ENCODE data around the gene COL27A1. TPM values are rescaled to one million over a fixed set of nuclear protein-coding genes. Genes with fewer than 3 reads are reported as not detected.
"Not testable (repeated sequence)": the region's sequence is repeated elsewhere in the genome, so short reads cannot be mapped to it uniquely, and the experiment has no call there.

The COL27A1 gene
- total RNA-seq, 1 experiment from 2014 or later: not detected

- H2AFZ ChIP-seq (ENCODE audit: low read length): no peak overlapping the region
- no peaks in the 10 kb centered on the region for H4K20me1 ChIP-seq (ENCODE audit: insufficient read depth, low read depth, low read length)
- H3K79me2 ChIP-seq (ENCODE audit: low read length): no peaks in the 10 kb centered on the region
- no peak overlapping the region for H3K27ac ChIP-seq (ENCODE audit: low read length)
- no peak overlapping the region for H3K4me2 ChIP-seq (ENCODE audit: low read depth, low read length, poor library complexity, severe bottlenecking)
- H3K27me3 ChIP-seq (ENCODE audit: low read length): no peaks in the 10 kb centered on the region
- no peaks in the 10 kb centered on the region for H3K9me3 ChIP-seq (ENCODE audit: low read length)
- no peak overlapping the region for H3K4me3 ChIP-seq (ENCODE audit: low read length)
- H3K36me3 ChIP-seq (ENCODE audit: insufficient read depth, low read length): no peaks in the 10 kb centered on the region
- H3K9ac ChIP-seq (ENCODE audit: low read length): no peak overlapping the region; the same call in 1 of the 2 replicates
- H3K4me1 ChIP-seq (ENCODE audit: low read length): no peaks in the 10 kb centered on the region
- no peaks in the 10 kb centered on the region for H3K9me2 ChIP-seq (replicated peaks; ENCODE audit: insufficient read depth, low read length)
- no peak for DNase-seq
These were observed 162.5 kb downstream of the COL27A1 start for GRCh38 chr9:114317665-114318357.

- no peaks in the 10 kb centered on the region for H3K79me2 ChIP-seq (ENCODE audit: low read length)
- H3K9me3 ChIP-seq (ENCODE audit: low read length): no peaks in the 10 kb centered on the region
- H3K4me2 ChIP-seq (ENCODE audit: low read depth, low read length, poor library complexity, severe bottlenecking): no peak overlapping the region
- H3K36me3 ChIP-seq (ENCODE audit: insufficient read depth, low read length): no peaks in the 10 kb centered on the region
- DNase-seq: no peak
- H4K20me1 ChIP-seq (ENCODE audit: insufficient read depth, low read depth, low read length): no peaks in the 10 kb centered on the region
- no peak overlapping the region for H2AFZ ChIP-seq (ENCODE audit: low read length)
- no peak overlapping the region for H3K9ac ChIP-seq (ENCODE audit: low read length)
- no peak overlapping the region for H3K27ac ChIP-seq (ENCODE audit: low read length)
- H3K27me3 ChIP-seq (ENCODE audit: low read length): no peaks in the 10 kb centered on the region
- no peaks in the 10 kb centered on the region for H3K9me2 ChIP-seq (replicated peaks; ENCODE audit: insufficient read depth, low read length)
- no peaks in the 10 kb centered on the region for H3K4me1 ChIP-seq (ENCODE audit: low read length)
- no peak overlapping the region for H3K4me3 ChIP-seq (ENCODE audit: low read length)
These were observed 163.1 kb downstream of the COL27A1 start for GRCh38 chr9:114318416-114318815.

- Histone ChIP-seq H3K27ac (ENCODE audit: low read length) (no peak overlapping the region), H3K27me3 (ENCODE audit: low read length) (no peaks in the 10 kb centered on the region), H2AFZ (ENCODE audit: low read length) (no peak overlapping the region), H3K4me3 (ENCODE audit: low read length) (no peak overlapping the region), H4K20me1 (ENCODE audit: insufficient read depth, low read depth, low read length) (no peaks in the 10 kb centered on the region), H3K9ac (ENCODE audit: low read length) (no peak overlapping the region), H3K4me1 (ENCODE audit: low read length) (no peaks in the 10 kb centered on the region), H3K79me2 (ENCODE audit: low read length) (no peaks in the 10 kb centered on the region), H3K9me3 (ENCODE audit: low read length) (no peaks in the 10 kb centered on the region), H3K4me2 (ENCODE audit: low read depth, low read length, poor library complexity, severe bottlenecking) (no peak overlapping the region), H3K9me2 (replicated peaks; ENCODE audit: insufficient read depth, low read length) (no peaks in the 10 kb centered on the region), H3K36me3 (ENCODE audit: insufficient read depth, low read length) (no peaks in the 10 kb centered on the region)
- DNase-seq: no peak
These were observed 163.8 kb downstream of the COL27A1 start for GRCh38 chr9:114319147-114319546.

- H3K9me3 ChIP-seq (ENCODE audit: low read length); H4K20me1 ChIP-seq (ENCODE audit: insufficient read depth, low read depth, low read length); H3K9me2 ChIP-seq (replicated peaks; ENCODE audit: insufficient read depth, low read length); H3K4me3 ChIP-seq (ENCODE audit: low read length); H3K36me3 ChIP-seq (ENCODE audit: insufficient read depth, low read length); H3K4me2 ChIP-seq (ENCODE audit: low read depth, low read length, poor library complexity, severe bottlenecking); H3K27ac ChIP-seq (ENCODE audit: low read length); H3K9ac ChIP-seq (ENCODE audit: low read length); H3K27me3 ChIP-seq (ENCODE audit: low read length); H3K79me2 ChIP-seq (ENCODE audit: low read length); DNase-seq; H2AFZ ChIP-seq (ENCODE audit: low read length); H3K4me1 ChIP-seq (ENCODE audit: low read length): not testable (repeated sequence)
These were observed 165.4 kb downstream of the COL27A1 start for GRCh38 chr9:114320710-114321109.

GRCh38 chr9:114321759-114322158 lies 166.4 kb downstream of the COL27A1 start:
- H3K4me2 ChIP-seq (ENCODE audit: low read depth, low read length, poor library complexity, severe bottlenecking): no peak overlapping the region
- no peaks in the 10 kb centered on the region for H3K9me3 ChIP-seq (ENCODE audit: low read length)
- H3K4me1 ChIP-seq (ENCODE audit: low read length): no peaks in the 10 kb centered on the region
- H4K20me1 ChIP-seq (ENCODE audit: insufficient read depth, low read depth, low read length): no peaks in the 10 kb centered on the region
- DNase-seq: no peak
- no peak overlapping the region for H3K27ac ChIP-seq (ENCODE audit: low read length)
- H3K79me2 ChIP-seq (ENCODE audit: low read length): no peaks in the 10 kb centered on the region
- no peak overlapping the region for H2AFZ ChIP-seq (ENCODE audit: low read length)
- H3K36me3 ChIP-seq (ENCODE audit: insufficient read depth, low read length): no peaks in the 10 kb centered on the region
- no peak overlapping the region for H3K9ac ChIP-seq (ENCODE audit: low read length)
- H3K9me2 ChIP-seq (replicated peaks; ENCODE audit: insufficient read depth, low read length): no peaks in the 10 kb centered on the region
- H3K27me3 ChIP-seq (ENCODE audit: low read length): no peaks in the 10 kb centered on the region
- no peak overlapping the region for H3K4me3 ChIP-seq (ENCODE audit: low read length)

GRCh38 chr9:114322160-114322818 lies 167.0 kb downstream of the COL27A1 start:
- H3K27ac ChIP-seq (ENCODE audit: low read length); H3K4me1 ChIP-seq (ENCODE audit: low read length); H3K4me2 ChIP-seq (ENCODE audit: low read depth, low read length, poor library complexity, severe bottlenecking); H3K9ac ChIP-seq (ENCODE audit: low read length); H3K9me3 ChIP-seq (ENCODE audit: low read length); H2AFZ ChIP-seq (ENCODE audit: low read length); H4K20me1 ChIP-seq (ENCODE audit: insufficient read depth, low read depth, low read length); H3K36me3 ChIP-seq (ENCODE audit: insufficient read depth, low read length); H3K4me3 ChIP-seq (ENCODE audit: low read length); H3K79me2 ChIP-seq (ENCODE audit: low read length); DNase-seq; H3K27me3 ChIP-seq (ENCODE audit: low read length); H3K9me2 ChIP-seq (replicated peaks; ENCODE audit: insufficient read depth, low read length): not testable (repeated sequence)

GRCh38 chr9:114322831-114323531 lies 167.6 kb downstream of the COL27A1 start, which contains the start of gene ORM1:
Gene ORM1 (plus strand): TSS chr9:114323098. CDS start chr9:114323134, 36 bp downstream.
- H3K36me3 ChIP-seq (ENCODE audit: insufficient read depth, low read length); H3K4me1 ChIP-seq (ENCODE audit: low read length); H3K4me2 ChIP-seq (ENCODE audit: low read depth, low read length, poor library complexity, severe bottlenecking); H3K9me3 ChIP-seq (ENCODE audit: low read length); H3K27ac ChIP-seq (ENCODE audit: low read length); H3K27me3 ChIP-seq (ENCODE audit: low read length); H2AFZ ChIP-seq (ENCODE audit: low read length); H3K9ac ChIP-seq (ENCODE audit: low read length); H3K9me2 ChIP-seq (replicated peaks; ENCODE audit: insufficient read depth, low read length); H3K79me2 ChIP-seq (ENCODE audit: low read length); H4K20me1 ChIP-seq (ENCODE audit: insufficient read depth, low read depth, low read length); H3K4me3 ChIP-seq (ENCODE audit: low read length); DNase-seq: not testable (repeated sequence)

- not testable (repeated sequence) for H3K79me2 ChIP-seq (ENCODE audit: low read length); H3K9me3 ChIP-seq (ENCODE audit: low read length); H4K20me1 ChIP-seq (ENCODE audit: insufficient read depth, low read depth, low read length); H3K27ac ChIP-seq (ENCODE audit: low read length); H2AFZ ChIP-seq (ENCODE audit: low read length); DNase-seq; H3K9me2 ChIP-seq (replicated peaks; ENCODE audit: insufficient read depth, low read length); H3K4me2 ChIP-seq (ENCODE audit: low read depth, low read length, poor library complexity, severe bottlenecking); H3K4me1 ChIP-seq (ENCODE audit: low read length); H3K36me3 ChIP-seq (ENCODE audit: insufficient read depth, low read length); H3K27me3 ChIP-seq (ENCODE audit: low read length); H3K4me3 ChIP-seq (ENCODE audit: low read length); H3K9ac ChIP-seq (ENCODE audit: low read length)
These were observed 168.5 kb downstream of the COL27A1 start for GRCh38 chr9:114323849-114324248.

All from Karpas-422 (cell line).